SKM-1 (cell line): ENCODE results near the gene CXCL16.
"Not testable (repeated sequence)": the region's sequence is repeated elsewhere in the genome, so short reads cannot be mapped to it uniquely, and the experiment has no call there.

Experiments used
- DNase-seq: peaks from one replicate; lab custom pipeline; 2025; ENCODE audit not compliant: unreplicated experiment; lab: John Stamatoyannopoulos, UW

Gene CXCL16

DNA sequence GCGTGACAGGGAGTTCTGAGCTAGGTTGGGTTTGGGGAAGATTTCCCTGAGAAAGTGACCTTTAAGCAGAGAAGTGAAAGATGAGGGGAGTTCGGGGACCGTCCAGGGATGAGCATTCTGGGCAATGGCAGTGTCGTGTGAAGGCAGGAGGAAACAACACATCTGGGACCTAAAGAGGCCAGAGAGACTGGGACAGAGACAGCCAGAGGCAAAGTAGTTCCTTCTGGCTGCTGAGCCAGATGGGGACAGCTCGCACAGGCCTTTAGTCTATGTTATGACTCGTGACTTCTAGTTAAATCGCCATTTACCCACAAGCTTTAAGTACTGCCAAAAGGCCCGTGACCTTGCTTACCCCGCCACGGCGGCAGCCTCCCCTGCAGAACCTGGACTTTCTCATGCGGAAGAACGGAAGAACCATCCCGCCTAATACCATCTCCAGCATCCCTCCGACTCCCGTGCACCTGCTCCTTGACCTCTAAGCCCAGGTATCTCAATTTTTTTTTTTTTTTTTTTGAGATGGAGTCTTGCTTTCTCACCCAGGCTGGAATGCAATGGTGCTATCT is 17.0 kb downstream of the CXCL16 start:
- no peak for DNase-seq

DNA sequence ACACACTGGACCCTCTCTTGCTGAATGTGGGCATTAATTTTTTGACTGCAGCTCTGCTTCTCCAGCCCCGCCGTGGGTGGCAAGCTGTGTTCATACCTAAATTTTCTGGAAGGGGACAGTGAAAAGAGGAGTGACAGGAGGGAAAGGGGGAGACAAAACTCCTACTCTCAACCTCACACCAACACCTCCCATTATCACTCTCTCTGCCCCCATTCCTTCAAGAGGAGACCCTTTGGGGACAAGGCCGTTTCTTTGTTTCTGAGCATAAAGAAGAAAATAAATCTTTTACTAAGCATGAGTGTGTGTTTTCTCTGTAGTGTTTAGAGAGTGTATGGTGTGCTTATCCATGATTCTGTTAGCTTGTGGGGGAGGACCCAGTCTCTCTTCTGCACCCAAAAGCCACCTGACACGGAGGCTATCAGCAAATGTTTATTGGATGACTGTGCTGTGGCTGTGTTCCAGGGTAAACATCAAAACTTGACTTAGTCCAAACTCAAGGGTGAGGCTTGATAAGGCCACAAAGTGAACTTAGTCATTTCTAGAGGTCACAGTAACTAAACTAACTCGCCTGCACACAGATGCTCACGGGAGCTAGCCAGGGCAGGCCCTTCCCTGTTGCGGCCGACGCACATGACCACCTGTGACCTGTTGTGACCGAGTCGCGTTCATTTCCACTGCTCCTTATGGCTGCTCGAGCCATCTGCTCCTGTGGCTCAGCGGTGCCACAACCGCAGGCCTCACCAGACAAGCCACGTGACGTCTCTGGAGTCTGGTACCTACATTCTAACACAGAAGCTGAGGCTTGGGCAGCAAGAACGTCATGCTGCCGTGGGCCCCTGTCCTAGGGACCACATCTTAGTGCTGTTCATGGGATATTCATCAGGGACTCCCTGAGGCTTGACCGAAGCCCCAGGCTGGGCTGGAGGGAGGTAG is 18.3 kb downstream of the CXCL16 start:
- no peak for DNase-seq

DNA sequence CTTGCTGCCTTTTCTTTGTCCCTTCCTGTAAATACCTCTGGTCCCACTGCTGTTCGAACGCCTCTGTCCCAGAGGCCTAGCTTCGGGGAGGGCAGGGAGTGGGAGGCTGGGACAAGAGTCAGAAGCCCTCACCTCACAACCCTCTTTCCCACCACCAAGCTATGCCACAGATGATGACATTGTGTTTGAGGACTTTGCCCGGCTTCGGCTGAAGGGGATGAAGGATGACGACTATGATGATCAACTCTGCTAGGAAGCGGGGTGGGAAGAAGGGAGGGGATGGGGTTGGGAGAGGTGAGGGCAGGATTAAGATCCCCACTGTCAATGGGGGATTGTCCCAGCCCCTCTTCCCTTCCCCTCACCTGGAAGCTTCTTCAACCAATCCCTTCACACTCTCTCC is 18.9 kb downstream of the CXCL16 start:
- DNase-seq: no peak

GRCh38 chr17:4719684-4720221 is 20.0 kb downstream of the CXCL16 start:
- no peak for DNase-seq

GRCh38 chr17:4719146-4719545 is 20.6 kb downstream of the CXCL16 start:
- no peak for DNase-seq

- no peak for DNase-seq
These were observed 21.5 kb downstream of the CXCL16 start for GRCh38 chr17:4718276-4718675.

- DNase-seq: no peak
These were observed 21.9 kb downstream of the CXCL16 start for GRCh38 chr17:4717791-4718190.

DNA sequence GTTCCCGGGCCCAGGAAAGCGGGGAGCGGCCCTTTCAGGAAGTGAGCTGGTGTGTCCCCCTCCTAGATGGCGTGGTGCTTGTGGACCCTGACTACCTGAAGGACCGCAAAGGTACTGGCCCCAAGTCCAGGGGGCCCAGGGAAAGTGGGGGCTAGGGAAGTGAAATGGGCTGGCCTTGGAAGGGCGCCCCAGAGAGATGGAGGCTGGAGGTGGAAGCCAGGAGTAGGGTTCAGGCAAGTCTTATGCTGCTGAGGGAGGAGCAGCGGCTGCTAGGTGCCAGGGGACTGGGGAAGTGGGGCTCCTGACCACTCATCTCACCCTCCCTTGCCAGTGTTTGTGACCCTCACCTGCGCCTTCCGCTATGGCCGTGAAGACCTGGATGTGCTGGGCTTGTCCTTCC is 23.6 kb downstream of the CXCL16 start:
- DNase-seq: no peak

DNA sequence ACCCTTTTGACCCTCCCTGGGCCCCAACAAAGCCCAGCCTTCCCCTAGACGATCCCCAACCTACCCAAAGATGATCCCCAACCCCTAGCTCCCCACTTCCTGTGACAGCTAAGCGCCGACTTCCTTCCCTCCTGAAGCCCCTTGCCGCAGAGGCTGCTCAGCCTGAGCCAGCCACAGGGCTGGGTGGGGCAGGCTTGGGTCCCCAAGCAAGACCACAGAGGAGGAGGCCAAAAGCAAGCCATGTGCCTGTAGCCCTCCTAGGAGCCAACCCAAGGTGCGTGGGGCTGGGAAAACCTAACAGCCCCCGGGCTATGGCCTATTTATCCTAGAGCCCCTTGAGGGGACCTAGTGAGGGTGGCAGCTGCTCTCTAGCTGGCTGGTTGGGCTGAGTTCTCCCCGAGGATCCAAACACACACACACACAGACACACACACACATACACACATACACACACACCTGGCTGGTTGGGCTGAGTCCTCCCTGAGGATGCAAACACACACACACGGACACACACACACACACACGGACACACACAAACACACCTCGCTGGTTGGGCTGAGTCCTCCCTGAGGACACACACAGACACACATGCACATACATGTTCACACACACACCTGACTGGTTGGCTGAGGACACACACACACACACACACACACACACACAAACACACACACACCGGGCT is 24.5 kb downstream of the CXCL16 start:
- DNase-seq: no peak

DNA sequence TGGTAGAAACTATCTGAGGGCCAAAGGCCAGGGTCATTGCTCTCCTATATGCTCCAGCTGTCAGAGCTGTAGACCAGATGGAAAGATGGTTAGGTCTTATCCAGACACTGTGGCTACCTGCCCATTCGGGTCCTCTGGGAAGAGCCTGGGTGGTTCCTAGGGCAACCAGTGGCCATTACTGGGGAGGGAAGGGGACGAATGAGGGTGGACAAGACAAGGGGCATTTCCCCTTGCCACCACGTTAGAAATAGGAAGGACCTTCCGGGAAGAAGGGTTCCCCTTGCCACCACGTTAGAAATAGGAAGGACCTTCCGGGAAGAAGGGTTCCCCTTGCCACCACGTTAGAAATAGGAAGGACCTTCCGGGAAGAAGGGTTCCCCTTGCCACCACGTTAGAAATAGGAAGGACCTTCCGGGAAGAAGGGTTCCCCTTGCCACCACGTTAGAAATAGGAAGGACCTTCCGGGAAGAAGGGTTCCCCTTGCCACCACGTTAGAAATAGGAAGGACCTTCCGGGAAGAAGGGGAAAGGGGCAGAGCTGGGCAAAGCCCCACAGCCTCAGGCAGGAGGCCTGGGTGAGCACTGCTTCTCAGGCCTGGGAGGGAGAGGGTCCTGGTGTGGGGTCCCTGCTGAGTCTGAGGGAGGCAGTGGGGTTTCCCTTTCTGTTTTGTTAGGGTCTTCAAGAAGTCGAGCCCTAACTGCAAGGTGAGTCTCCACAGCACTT is 25.2 kb downstream of the CXCL16 start:
- DNase-seq: not testable (repeated sequence)

GRCh38 chr17:4712526-4712925 is 27.2 kb downstream of the CXCL16 start:
- no peak for DNase-seq

DNA sequence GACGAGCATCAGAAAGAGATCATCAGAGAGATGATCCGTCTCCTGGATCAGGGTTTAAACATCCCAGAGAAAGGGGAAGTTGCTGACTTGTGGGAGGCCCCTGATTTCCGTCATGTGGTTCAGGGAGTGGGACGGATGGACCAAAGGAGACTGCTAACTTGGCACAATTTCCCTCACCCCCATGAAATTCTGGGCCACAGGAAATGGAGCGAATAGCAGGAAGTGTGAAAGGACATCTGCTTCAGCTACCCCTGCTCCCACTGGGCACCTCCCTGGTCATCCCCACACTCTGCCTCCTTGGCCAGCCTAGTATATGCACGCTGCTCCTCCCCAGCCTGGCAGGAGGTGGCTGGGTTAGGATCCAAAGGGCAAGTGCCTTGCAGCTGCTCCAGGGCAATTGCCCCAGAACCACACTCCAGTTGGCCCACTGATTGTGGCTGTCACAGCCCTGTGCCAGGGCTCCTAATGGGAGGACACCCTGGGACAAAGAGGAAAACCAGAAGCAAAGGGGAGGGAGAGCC is 28.0 kb downstream of the CXCL16 start:
- DNase-seq: peak; percentile 64

DNA sequence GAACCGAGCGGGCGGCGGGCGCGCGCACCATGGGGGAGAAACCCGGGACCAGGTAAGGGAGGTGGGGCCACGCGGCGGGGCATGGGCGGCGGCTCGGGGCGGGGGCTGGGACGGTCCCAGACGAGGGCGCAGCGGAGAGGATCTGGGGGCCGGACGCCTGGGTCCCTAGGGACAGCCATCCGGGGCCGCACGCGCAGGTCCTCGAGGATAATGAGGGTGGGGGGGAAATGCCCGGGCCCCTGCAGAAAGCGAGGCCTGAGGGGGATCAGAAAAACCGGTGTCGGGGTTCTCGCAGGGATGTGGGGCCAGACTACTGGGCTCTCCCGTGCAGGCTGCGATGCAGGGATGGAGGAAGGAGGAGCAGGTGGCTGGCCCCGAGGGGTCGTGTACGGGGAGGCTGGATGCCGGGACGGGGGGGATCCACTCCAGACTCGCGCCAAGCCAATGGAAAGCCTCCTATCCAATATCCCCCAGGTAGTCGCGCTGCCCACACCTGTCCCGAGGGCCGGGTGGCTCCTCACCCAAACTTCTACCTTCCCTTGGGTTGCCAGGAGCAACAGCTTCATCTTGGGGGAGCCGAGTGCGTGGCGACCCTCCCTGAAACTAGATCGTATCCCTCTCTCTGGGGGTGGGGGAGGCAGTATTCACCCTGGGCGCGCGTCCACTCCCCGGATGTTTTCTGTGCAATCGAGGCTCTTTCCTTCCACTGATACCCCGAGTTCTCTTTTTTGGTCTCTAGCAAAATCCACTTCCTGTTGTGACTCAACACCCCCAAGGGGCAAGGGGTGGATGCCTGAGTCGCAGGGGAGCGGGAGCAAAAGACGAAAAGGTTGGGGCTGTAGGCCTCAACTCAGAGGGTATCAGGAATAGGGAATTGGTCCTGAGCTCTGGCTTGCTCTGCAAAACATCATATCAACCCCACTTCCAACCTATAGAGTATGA is 28.8 kb downstream of the CXCL16 start:
- DNase-seq: peak; percentile 37

DNA sequence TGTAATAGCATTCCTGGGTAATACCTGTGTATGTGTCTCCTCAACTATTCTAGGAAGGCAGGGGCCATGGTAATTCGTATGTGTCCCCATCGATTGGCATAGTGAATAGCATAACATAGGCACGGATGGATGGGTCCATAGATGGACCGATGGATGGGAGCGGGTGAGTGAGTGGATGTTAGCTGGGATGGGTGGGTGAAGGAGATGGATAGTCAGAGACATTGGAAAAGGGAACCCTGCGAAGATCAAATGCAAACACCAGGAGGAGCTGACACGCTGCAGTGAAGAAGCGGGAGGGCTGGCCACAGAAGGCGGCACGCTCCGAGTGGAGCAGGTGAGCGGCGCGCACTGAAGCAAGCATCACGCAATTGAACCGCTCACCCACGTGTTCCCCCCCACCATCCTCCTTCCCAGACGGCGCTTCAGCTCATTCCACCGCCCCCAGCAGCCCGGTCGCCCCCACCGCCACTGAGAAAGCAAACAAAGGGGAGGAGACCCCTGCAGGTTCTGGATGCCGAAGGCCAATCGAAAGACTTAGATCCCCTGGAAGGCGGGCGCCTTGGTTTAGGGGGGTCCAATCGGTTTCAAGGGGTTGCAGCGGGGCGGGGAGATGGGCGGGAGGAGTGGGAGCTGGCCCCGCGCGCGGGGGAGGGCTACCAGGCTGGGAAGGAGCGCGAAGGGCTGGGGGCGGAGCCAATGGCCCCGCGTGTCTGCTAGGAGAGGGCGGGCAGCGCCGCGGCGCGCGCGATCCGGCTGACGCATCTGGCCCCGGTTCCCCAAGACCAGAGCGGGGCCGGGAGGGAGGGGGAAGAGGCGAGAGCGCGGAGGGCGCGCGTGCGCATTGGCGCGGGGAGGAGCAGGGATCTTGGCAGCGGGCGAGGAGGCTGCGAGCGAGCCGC is 29.7 kb downstream of the CXCL16 start, which contains the start of gene ARRB2:
TSS of gene ARRB2 (plus strand) at position 839 of the 899 bp plus-strand sequence. CDS start 90 bp downstream, outside the sequence.
- DNase-seq: peak; percentile 86

DNA sequence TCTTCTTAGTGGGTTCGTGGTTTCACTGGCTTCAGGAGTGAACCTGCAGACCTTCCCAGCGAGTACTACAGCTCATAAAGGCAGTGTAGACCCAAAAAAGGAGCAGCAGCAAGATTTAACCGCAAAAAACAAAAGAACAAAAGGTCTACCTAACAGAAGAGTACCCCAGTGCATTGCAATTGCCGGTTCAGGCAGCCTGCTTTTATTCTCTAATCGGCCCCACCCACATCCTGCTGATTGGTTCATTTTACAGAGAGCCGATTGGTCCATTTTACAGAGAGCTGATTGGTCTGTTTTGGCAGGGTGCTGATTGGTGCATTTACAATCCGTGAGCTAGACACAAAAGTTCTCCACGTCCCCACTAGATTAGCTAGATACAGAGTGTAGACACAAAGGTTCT is 31.3 kb downstream of the CXCL16 start:
- no peak for DNase-seq

- DNase-seq: no peak
These were observed 33.6 kb downstream of the CXCL16 start for GRCh38 chr17:4706121-4706520.

DNA sequence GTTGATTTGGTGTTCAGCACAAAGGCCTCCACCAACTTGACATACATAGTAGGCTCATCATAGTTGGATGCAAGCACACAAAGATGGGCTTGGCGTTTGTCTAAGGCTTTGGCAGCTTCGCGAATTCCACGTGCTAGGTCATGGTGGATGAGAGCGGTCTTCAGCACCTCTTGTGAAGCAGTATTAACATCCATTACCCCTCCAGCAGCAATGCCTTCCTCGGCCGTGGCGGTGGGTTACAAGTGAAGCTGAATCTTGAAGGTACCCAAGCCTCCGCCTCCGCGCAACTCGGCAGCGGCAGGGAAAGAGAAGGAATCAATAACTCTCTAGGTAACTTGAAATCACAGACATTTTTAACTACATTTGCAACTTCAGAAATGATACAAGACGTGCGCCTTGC is 34.7 kb downstream of the CXCL16 start:
- DNase-seq: no peak

GRCh38 chr17:4704574-4704907 is 35.2 kb downstream of the CXCL16 start:
- not testable (repeated sequence) for DNase-seq

GRCh38 chr17:4703330-4703691 is 36.4 kb downstream of the CXCL16 start:
- no peak for DNase-seq
